Motor neuron (in vitro differentiated cells): ENCODE data around the gene LRCH2. TPM values are rescaled to one million over a fixed set of nuclear protein-coding genes. Genes with fewer than 3 reads are reported as not detected.
A peak's percentile ranks its signal among the peaks of the same experiment; 100 is the strongest.

Source experiments
- ATAC-seq, 8 experiments: fragments of 200-7000 bp; cut with Tn5 transposase; replicated peaks in 6 of 8; 2 replicates each; pipeline ENCODE4 v1.8.0; 2021; ENCODE audit warnings: mild to moderate bottlenecking in 8 of 8, moderate library complexity in 8 of 8
- H3K27ac ChIP-seq, 2 donors: fragments of 250-450 bp; sonication (Bioruptor Pico); 2 replicates each; pipeline ENCODE4 v1.9.0; 2021; ENCODE audit warnings: antibody characterized with exemption in 2 of 2, mild to moderate bottlenecking in 2 of 2, moderate library complexity in 1 of 2
- H3K4me1 ChIP-seq, 2 donors: fragments of 250-450 bp; sonication (Bioruptor Pico); replicated peaks in 1 of 2; 2 replicates each; pipeline ENCODE4 v1.6.1; 2021; ENCODE audit warnings: antibody characterized with exemption in 2 of 2, mild to moderate bottlenecking in 2 of 2, moderate library complexity in 1 of 2
- H3K4me3 ChIP-seq, 5 donors: fragments of 250-450 bp; sonication (Bioruptor Pico); 2 replicates each; pipeline ENCODE4 v1.9.0; 2021; ENCODE audit warnings: antibody characterized with exemption in 5 of 5, mild to moderate bottlenecking in 5 of 5, moderate library complexity in 4 of 5
- WGBS, 10 experiments: fragments of 450-650 bp; shearing (Covaris generic); methylation state at CpG; one replicate each; pipeline ENCODE4 v1.0.0; 2022; 5-methylcytosine and 5-hydroxymethylcytosine counted together
- in situ Hi-C, 9 experiments: fragments of 400-800 bp; cut with MboI; loops; one replicate each; pipeline ENCODE4 v1.15.0; 2021; ENCODE audit warnings: low sequenced_read_pairs in 9 of 9, low pct_unique_long_range_greater_than_20kb in 2 of 9; ENCODE audit not compliant: unreplicated experiment in 9 of 9
- total RNA-seq, 8 experiments: library from RNA; unstranded; fragments of 300-600 nt; gene quantifications; 2 replicates each; pipeline versions ENCODE4 v1.2.3 to v1.2.4, GENCODE V29; 2022

The LRCH2 gene
- total RNA-seq, 8 experiments from 2014 or later: 13.9 to 254 (median 26.2) TPM

GRCh38 chrX:115190636-115191489 is 43.0 kb downstream of the LRCH2 start:
- in situ Hi-C loops: no loop called here
- H3K27ac ChIP-seq: no peak overlapping the region
- 80 to 94% (median 93%) methylated on average over 1 to 21 of the region's 64 CpGs; no CpG with 5 or more reads in 7 of the 10 experiments for WGBS, 10 experiments
- no peak for ATAC-seq
- H3K4me1 ChIP-seq: no peaks in the 10 kb centered on the region
- no peak overlapping the region for H3K4me3 ChIP-seq

GRCh38 chrX:115189646-115190635 is 44.0 kb downstream of the LRCH2 start:
- in situ Hi-C loops: no loop called here
- ATAC-seq: no peak
- Histone ChIP-seq H3K4me3 (no peak overlapping the region), H3K27ac (no peak overlapping the region), H3K4me1 (no peaks in the 10 kb centered on the region)
- 100% methylated on average over 1 of the region's 76 CpGs; no CpG with 5 or more reads in 8 of the 10 experiments for WGBS, 10 experiments

- 93 to 97% methylated on average over 4 to 10 of the region's 16 CpGs; no CpG with 5 or more reads in 8 of the 10 experiments for WGBS, 10 experiments
- Histone ChIP-seq H3K4me1 (no peaks in the 10 kb centered on the region), H3K27ac (no peak within 1 kb of the TSS), H3K4me3 (no peak within 1 kb of the TSS)
- in situ Hi-C loops: no loop called here
- no peak for ATAC-seq
Measured at GRCh38 chrX:115189110-115189509, 44.8 kb downstream of the LRCH2 start, which contains the start of gene RBMXL3. Gene RBMXL3 (plus strand): TSS chrX:115189410. CDS start chrX:115189442, 32 bp downstream.

- H3K4me3 ChIP-seq: no peak overlapping the region
- no peak for ATAC-seq
- 100% methylated on average over 1 to 2 of the region's 2 CpGs; no CpG with 5 or more reads in 5 of the 10 experiments for WGBS, 10 experiments
- no peaks in the 10 kb centered on the region for H3K4me1 ChIP-seq
- no peak overlapping the region for H3K27ac ChIP-seq
- in situ Hi-C loops: no loop called here
Measured at GRCh38 chrX:115183980-115184379, 49.9 kb downstream of the LRCH2 start.

- H3K4me1 ChIP-seq: no peaks in the 10 kb centered on the region
- WGBS, 10 experiments: 78 to 100% (median 92%) methylated on average over 1 of the region's 1 CpG; no CpG with 5 or more reads in 6 of the 10 experiments
- no peak overlapping the region for H3K27ac ChIP-seq
- ATAC-seq: no peak
- H3K4me3 ChIP-seq: no peak overlapping the region
- in situ Hi-C loops: no loop called here
Measured at GRCh38 chrX:115178473-115178872, 55.4 kb downstream of the LRCH2 start.

GRCh38 chrX:115177932-115178331 is 56.0 kb downstream of the LRCH2 start:
- ATAC-seq: peak in 1 of 8 experiments; percentile 69
- in situ Hi-C loops: no loop called here
- 0 to 100% (median 100%) methylated on average over 1 to 4 of the region's 4 CpGs; no CpG with 5 or more reads in 3 of the 10 experiments for WGBS, 10 experiments
- H3K27ac ChIP-seq: no peak overlapping the region
- no peak overlapping the region for H3K4me3 ChIP-seq
- no peaks in the 10 kb centered on the region for H3K4me1 ChIP-seq

GRCh38 chrX:115174548-115174947 is 59.3 kb downstream of the LRCH2 start:
- ATAC-seq: no peak
- WGBS, 10 experiments: 14 to 89% (median 80%) methylated on average over 1 to 2 of the region's 3 CpGs; no CpG with 5 or more reads in 7 of the 10 experiments
- H3K4me3 ChIP-seq: no peak overlapping the region
- no peaks in the 10 kb centered on the region for H3K4me1 ChIP-seq
- no peak overlapping the region for H3K27ac ChIP-seq
- in situ Hi-C loops: no loop called here

- Histone ChIP-seq H3K4me1 (no peaks in the 10 kb centered on the region), H3K4me3 (no peak overlapping the region), H3K27ac (no peak overlapping the region)
- 20 to 80% (median 58%) methylated on average over 1 to 5 of the region's 9 CpGs; no CpG with 5 or more reads in 6 of the 10 experiments for WGBS, 10 experiments
- in situ Hi-C loops: no loop called here
- no peak for ATAC-seq
Measured at GRCh38 chrX:115173181-115173580, 60.7 kb downstream of the LRCH2 start.

GRCh38 chrX:115147220-115147619 is 86.7 kb downstream of the LRCH2 start:
- 43 to 100% (median 67%) methylated on average over 1 of the region's 1 CpG; no CpG with 5 or more reads in 7 of the 10 experiments for WGBS, 10 experiments
- Histone ChIP-seq H3K4me3 (no peak overlapping the region), H3K4me1 (no peaks in the 10 kb centered on the region), H3K27ac (no peak overlapping the region)
- no peak for ATAC-seq
- in situ Hi-C loops: no loop called here

- Histone ChIP-seq H3K4me3 (no peak overlapping the region), H3K4me1 (no peaks in the 10 kb centered on the region), H3K27ac (no peak overlapping the region)
- in situ Hi-C loops: no loop called here
- no peak for ATAC-seq
Measured at GRCh38 chrX:115142057-115142456, 91.8 kb downstream of the LRCH2 start.

- Histone ChIP-seq H3K4me1 (no peaks in the 10 kb centered on the region), H3K4me3 (no peak overlapping the region), H3K27ac (no peak overlapping the region)
- in situ Hi-C loops: no loop called here
- 46 to 85% (median 60%) methylated on average over 1 to 2 of the region's 5 CpGs; no CpG with 5 or more reads in 7 of the 10 experiments for WGBS, 10 experiments
- no peak for ATAC-seq
Measured at GRCh38 chrX:115138040-115138439, 95.9 kb downstream of the LRCH2 start.

- no peak overlapping the region for H3K27ac ChIP-seq
- ATAC-seq: peak in 3 of 8 experiments; percentile 79 to 91 (median 87)
- in situ Hi-C loops: no loop called here
- WGBS, 10 experiments: 0 to 90% (median 82%) methylated on average over 1 to 3 of the region's 3 CpGs; no CpG with 5 or more reads in 4 of the 10 experiments
- no peak overlapping the region for H3K4me3 ChIP-seq
- H3K4me1 ChIP-seq: no peaks in the 10 kb centered on the region
Measured at GRCh38 chrX:115134382-115134781, 99.5 kb downstream of the LRCH2 start.

- Histone ChIP-seq H3K4me3 (no peak overlapping the region), H3K4me1 (no peaks in the 10 kb centered on the region), H3K27ac (no peak overlapping the region)
- ATAC-seq: no peak
- in situ Hi-C loops: no loop called here
Measured at GRCh38 chrX:115112411-115112810, 121.5 kb downstream of the LRCH2 start.
